Liver (tissue), 9 donors: ENCODE results near the gene UPK1A. TPM values are rescaled to one million over a fixed set of nuclear protein-coding genes. Genes with fewer than 3 reads are reported as not detected.

ENCODE experiments used
- DNase-seq: peaks from one replicate; pipeline ENCODE4 v3.0.0-alpha.2; 2017; ENCODE audit warnings: low spot score
- H3K27ac ChIP-seq, 2 donors: one replicate each; pipeline ENCODE4 v1.7.0; 2013; ENCODE audit warnings: inconsistent platforms in 2 of 2, low read length in 2 of 2, control low read depth in 1 of 2, low read depth in 1 of 2, mild to moderate bottlenecking in 1 of 2
- H3K27me3 ChIP-seq, 4 donors: one replicate each; pipeline versions ENCODE4 v1.6.1 to v1.7.0; 2013; ENCODE audit warnings: low read length in 3 of 4, inconsistent platforms in 1 of 4, mild to moderate bottlenecking in 1 of 4, moderate library complexity in 1 of 4; ENCODE audit not compliant: control insufficient read depth in 4 of 4, insufficient read depth in 4 of 4
- H3K36me3 ChIP-seq, 4 donors: one replicate each; pipeline versions ENCODE4 v1.6.1 to v1.7.0; 2013; ENCODE audit warnings: low read length in 3 of 4, mild to moderate bottlenecking in 3 of 4, low read depth in 1 of 4, moderate library complexity in 1 of 4; ENCODE audit not compliant: control insufficient read depth in 4 of 4, insufficient read depth in 3 of 4
- H3K4me1 ChIP-seq, 4 donors: one replicate each; pipeline versions ENCODE4 v1.6.1 to v1.7.0; 2013; ENCODE audit warnings: low read length in 3 of 4, mild to moderate bottlenecking in 3 of 4, moderate library complexity in 1 of 4; ENCODE audit not compliant: control insufficient read depth in 4 of 4, insufficient read depth in 4 of 4
- H3K4me3 ChIP-seq, 3 donors: one replicate each; pipeline versions ENCODE4 v1.6.1 to v1.7.0; 2013; ENCODE audit warnings: low read length in 3 of 3, control low read depth in 1 of 3, low read depth in 1 of 3, mild to moderate bottlenecking in 1 of 3
- H3K9ac ChIP-seq, 2 donors: one replicate each; pipeline ENCODE4 v1.7.0; 2013; ENCODE audit warnings: low read length in 2 of 2, mild to moderate bottlenecking in 2 of 2, moderate library complexity in 2 of 2, control low read depth in 1 of 2, low read depth in 1 of 2
- H3K9me3 ChIP-seq, 4 donors: one replicate each; pipeline versions ENCODE4 v1.6.1 to v1.7.0; 2013; ENCODE audit warnings: low read length in 3 of 4; ENCODE audit not compliant: control insufficient read depth in 4 of 4
- CTCF ChIP-seq: fragments of 150-350 bp; IDR thresholded peaks from 2 replicates; pipeline ENCODE4 v1.5.1; 2017; ENCODE audit warnings: improper control_type of control experiment, low read depth, low read length; ENCODE audit not compliant: missing input control
- EGR1 ChIP-seq, 2 donors: IDR thresholded peaks; 2 replicates each; pipeline ENCODE4 v1.6.1; 2016 to 2018; ENCODE audit warnings: antibody characterized with exemption in 2 of 2, low read depth in 2 of 2
- FOXA1 ChIP-seq: IDR thresholded peaks from 2 replicates; pipeline ENCODE4 v1.6.1; 2016; ENCODE audit warnings: antibody characterized with exemption
- FOXA2 ChIP-seq: IDR thresholded peaks from 2 replicates; pipeline ENCODE4 v1.6.1; 2016; ENCODE audit warnings: antibody characterized with exemption
- GABPA ChIP-seq, 2 donors: IDR thresholded peaks in 1 of 2; conservative IDR thresholded peaks in 1 of 2; 2 replicates each; pipeline ENCODE4 v1.6.1; 2016; ENCODE audit warnings: antibody characterized with exemption in 2 of 2, mild to moderate bottlenecking in 1 of 2, moderate library complexity in 1 of 2
- HNF4A ChIP-seq, 2 donors: conservative IDR thresholded peaks; 2 replicates each; pipeline ENCODE4 v1.6.1; 2016; ENCODE audit warnings: antibody characterized with exemption in 2 of 2, mild to moderate bottlenecking in 2 of 2
- HNF4G ChIP-seq: IDR thresholded peaks from 2 replicates; pipeline ENCODE4 v1.6.1; 2016; ENCODE audit warnings: antibody characterized with exemption
- JUND ChIP-seq, 2 donors: IDR thresholded peaks; 2 replicates each; pipeline ENCODE4 v1.6.1; 2016; ENCODE audit warnings: antibody characterized with exemption in 2 of 2
- MAX ChIP-seq: IDR thresholded peaks from 2 replicates; pipeline ENCODE4 v1.6.1; 2016; ENCODE audit warnings: antibody characterized with exemption
- NR2F2 ChIP-seq: IDR thresholded peaks from 2 replicates; pipeline ENCODE4 v1.6.1; 2016; ENCODE audit warnings: antibody characterized with exemption
- RAD21 ChIP-seq, 2 donors: IDR thresholded peaks; 2 replicates each; pipeline ENCODE4 v1.6.1; 2016; ENCODE audit warnings: antibody characterized with exemption in 2 of 2, mild to moderate bottlenecking in 2 of 2
- RXRA ChIP-seq, 2 donors: IDR thresholded peaks; 2 replicates each; pipeline ENCODE4 v1.6.1; 2017 to 2018; ENCODE audit warnings: antibody characterized with exemption in 2 of 2, mild to moderate bottlenecking in 1 of 2
- SP1 ChIP-seq: IDR thresholded peaks from 2 replicates; pipeline ENCODE4 v1.6.1; 2018; ENCODE audit warnings: antibody characterized with exemption, mild to moderate bottlenecking
- TAF1 ChIP-seq: conservative IDR thresholded peaks from 2 replicates; pipeline ENCODE4 v1.6.1; 2016; ENCODE audit warnings: antibody characterized with exemption, mild to moderate bottlenecking
- YY1 ChIP-seq: IDR thresholded peaks from 2 replicates; pipeline ENCODE4 v1.6.1; 2016; ENCODE audit warnings: antibody characterized with exemption, mild to moderate bottlenecking
- ZBTB33 ChIP-seq: IDR thresholded peaks from 2 replicates; pipeline ENCODE4 v1.6.1; 2016; ENCODE audit warnings: antibody characterized with exemption
- WGBS: extraction: QIAGEN DNeasy Blood & Tissue Kit; methylation state at CpG from one replicate; pipeline ENCODE4 v1.1.7; 2013; 5-methylcytosine and 5-hydroxymethylcytosine counted together
- polyA plus RNA-seq, 2 donors: library from polyadenylated mRNA; stranded (reverse) in 1 of 2; unstranded in 1 of 2; fragments of 200-250 nt in 1 of 2; fragments of >200 nt in 1 of 2; fragmentation: Nextera tagmentation in 1 of 2; extraction: Ambion mirVana in 1 of 2; gene quantifications; one replicate each; pipeline versions ENCODE4 v1.2.1 to v1.2.3, GENCODE V29; 2013 to 2015
- total RNA-seq, 2 donors: library from RNA; depleted of rRNA; stranded (reverse); fragments of >200 nt; gene quantifications; one replicate each; pipeline ENCODE4 v1.2.3, GENCODE V29; 2014
- TF ChIP-seq, protein P1 (sequence below): IDR thresholded peaks from 2 replicates; pipeline ENCODE4 v1.6.1; 2016; ENCODE audit warnings: antibody characterized with exemption
- TF ChIP-seq, protein P2 (sequence below): IDR thresholded peaks from 2 replicates; pipeline ENCODE4 v1.6.1; 2016; ENCODE audit warnings: antibody characterized with exemption, mild to moderate bottlenecking
- donor health status: healthy.
- donor health status: healthy.
- donor health status: healthy.
- donor health status: healthy.
- donor health status: healthy.

The UPK1A gene
- total and polyA plus RNA-seq, 4 donors: 0.10 to 0.56 TPM; not detected in 2

DNA sequence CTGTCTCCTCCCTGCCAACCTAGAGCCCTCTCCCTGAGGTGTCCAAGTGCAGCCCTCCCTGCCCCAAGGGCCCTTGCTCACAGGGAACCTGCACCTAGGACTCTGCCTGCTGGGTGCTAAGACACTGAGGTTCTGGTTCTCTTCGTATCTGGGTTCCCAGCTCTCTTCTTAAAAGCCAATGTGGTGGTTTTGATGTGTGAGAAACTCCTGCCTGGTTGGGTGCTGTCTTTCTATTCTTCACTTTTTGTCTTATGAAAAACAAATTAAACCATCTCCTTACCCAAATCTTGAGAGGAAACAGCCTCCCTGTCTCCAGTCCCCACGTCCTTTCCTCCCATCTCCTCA lies 47.2 kb downstream of the UPK1A start:
- no peak for TF ChIP-seq FOXA1
- Histone ChIP-seq H3K27me3 (no peaks in the 10 kb centered on the region), H3K9me3 (no peaks in the 10 kb centered on the region), H3K27ac (no peak overlapping the region), H3K9ac (no peak overlapping the region), H3K36me3 (no peaks in the 10 kb centered on the region), H3K4me1 (peaks cover 5 to 16% (median 8%) of the 10 kb centered on the region in 4 donors), H3K4me3 (no peak overlapping the region)
- 78% methylated on average over 2 of the region's 2 CpGs for WGBS
- no peak for DNase-seq

DNA sequence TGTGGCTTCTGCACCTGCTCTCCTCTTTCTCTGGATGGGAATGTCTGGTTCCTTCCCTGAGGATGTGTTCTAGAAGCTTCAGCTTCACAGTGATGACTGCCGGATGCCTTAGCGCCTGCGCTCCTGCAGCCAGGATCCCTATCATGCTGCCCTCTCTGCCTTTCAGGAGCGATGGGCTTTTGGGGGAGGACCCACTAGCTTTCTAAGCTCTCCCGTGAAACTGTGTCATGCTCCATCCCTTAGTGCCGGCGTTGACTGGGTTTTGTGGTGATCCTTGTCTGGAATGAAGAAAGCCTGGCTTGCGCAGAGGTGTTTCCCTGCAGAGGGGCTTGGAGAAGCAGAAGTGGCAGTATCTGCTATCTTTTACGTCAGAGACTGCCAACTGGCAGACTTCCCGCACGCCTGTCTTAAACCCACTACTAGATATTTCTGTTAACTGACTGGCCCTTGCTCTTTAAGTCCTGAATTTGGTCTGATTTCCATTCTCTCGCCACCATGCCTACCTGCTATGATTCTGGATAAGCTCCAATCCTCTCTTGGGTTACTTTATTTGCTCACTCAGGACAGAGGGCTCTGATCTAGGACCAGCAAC lies 47.7 kb downstream of the UPK1A start:
- no peaks in the 10 kb centered on the region for H3K36me3 ChIP-seq
- no peaks in the 10 kb centered on the region for H3K27me3 ChIP-seq
- no peaks in the 10 kb centered on the region for H3K9me3 ChIP-seq
- WGBS: 85% methylated on average over 12 of the region's 12 CpGs
- TF ChIP-seq EGR1 (IDR thresholded peaks at IDR 0.05; ENCODE audit: low read depth in 2 of 2) (no peak), FOXA1 (no peak), RAD21 (IDR thresholded peaks at IDR 0.05) (no peak), HNF4A (conservative IDR thresholded peaks at IDR 0.05) (no peak), TAF1 (no peak), HNF4G (no peak), JUND (IDR thresholded peaks at IDR 0.05) (no peak), FOXA2 (no peak), ZBTB33 (no peak), YY1 (no peak)
- TF ChIP-seq, protein P1, sequence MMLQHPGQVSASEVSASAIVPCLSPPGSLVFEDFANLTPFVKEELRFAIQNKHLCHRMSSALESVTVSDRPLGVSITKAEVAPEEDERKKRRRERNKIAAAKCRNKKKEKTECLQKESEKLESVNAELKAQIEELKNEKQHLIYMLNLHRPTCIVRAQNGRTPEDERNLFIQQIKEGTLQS: no peak
- H3K27ac ChIP-seq: no peak overlapping the region
- no peak overlapping the region for H3K4me3 ChIP-seq
- H3K9ac ChIP-seq: no peak overlapping the region
- no peak for DNase-seq
- peaks cover 5 to 21% (median 13%) of the 10 kb centered on the region in 4 donors for H3K4me1 ChIP-seq

GRCh38 chr19:35714601-35715354 lies 48.5 kb downstream of the UPK1A start:
- Histone ChIP-seq H3K9ac (no peak overlapping the region), H3K27me3 (no peaks in the 10 kb centered on the region), H3K4me3 (no peak overlapping the region), H3K27ac (no peak overlapping the region), H3K9me3 (no peaks in the 10 kb centered on the region), H3K4me1 (peaks cover 9 to 29% (median 20%) of the 10 kb centered on the region in 4 donors), H3K36me3 (no peaks in the 10 kb centered on the region)
- 81% methylated on average over 14 of the region's 14 CpGs for WGBS
- DNase-seq: no peak
- TF ChIP-seq SP1: no peak
- TF ChIP-seq GABPA (IDR thresholded peaks at IDR 0.05 in 1 of 2, conservative IDR thresholded peaks at IDR 0.05 in 1 of 2): no peak
- TF ChIP-seq MAX: no peak
- no peak for TF ChIP-seq FOXA1
- TF ChIP-seq, protein P1: no peak
- no peak for TF ChIP-seq HNF4A (conservative IDR thresholded peaks at IDR 0.05)
- TF ChIP-seq TAF1: no peak
- TF ChIP-seq RXRA (IDR thresholded peaks at IDR 0.05): no peak
- TF ChIP-seq YY1: no peak
- TF ChIP-seq EGR1 (IDR thresholded peaks at IDR 0.05; ENCODE audit: low read depth in 2 of 2): no peak
- no peak for TF ChIP-seq JUND (IDR thresholded peaks at IDR 0.05)
- TF ChIP-seq RAD21 (IDR thresholded peaks at IDR 0.05): no peak
- TF ChIP-seq FOXA2: no peak
- TF ChIP-seq CTCF: no peak
- no peak for TF ChIP-seq HNF4G
- TF ChIP-seq NR2F2: no peak
- TF ChIP-seq, protein P2, sequence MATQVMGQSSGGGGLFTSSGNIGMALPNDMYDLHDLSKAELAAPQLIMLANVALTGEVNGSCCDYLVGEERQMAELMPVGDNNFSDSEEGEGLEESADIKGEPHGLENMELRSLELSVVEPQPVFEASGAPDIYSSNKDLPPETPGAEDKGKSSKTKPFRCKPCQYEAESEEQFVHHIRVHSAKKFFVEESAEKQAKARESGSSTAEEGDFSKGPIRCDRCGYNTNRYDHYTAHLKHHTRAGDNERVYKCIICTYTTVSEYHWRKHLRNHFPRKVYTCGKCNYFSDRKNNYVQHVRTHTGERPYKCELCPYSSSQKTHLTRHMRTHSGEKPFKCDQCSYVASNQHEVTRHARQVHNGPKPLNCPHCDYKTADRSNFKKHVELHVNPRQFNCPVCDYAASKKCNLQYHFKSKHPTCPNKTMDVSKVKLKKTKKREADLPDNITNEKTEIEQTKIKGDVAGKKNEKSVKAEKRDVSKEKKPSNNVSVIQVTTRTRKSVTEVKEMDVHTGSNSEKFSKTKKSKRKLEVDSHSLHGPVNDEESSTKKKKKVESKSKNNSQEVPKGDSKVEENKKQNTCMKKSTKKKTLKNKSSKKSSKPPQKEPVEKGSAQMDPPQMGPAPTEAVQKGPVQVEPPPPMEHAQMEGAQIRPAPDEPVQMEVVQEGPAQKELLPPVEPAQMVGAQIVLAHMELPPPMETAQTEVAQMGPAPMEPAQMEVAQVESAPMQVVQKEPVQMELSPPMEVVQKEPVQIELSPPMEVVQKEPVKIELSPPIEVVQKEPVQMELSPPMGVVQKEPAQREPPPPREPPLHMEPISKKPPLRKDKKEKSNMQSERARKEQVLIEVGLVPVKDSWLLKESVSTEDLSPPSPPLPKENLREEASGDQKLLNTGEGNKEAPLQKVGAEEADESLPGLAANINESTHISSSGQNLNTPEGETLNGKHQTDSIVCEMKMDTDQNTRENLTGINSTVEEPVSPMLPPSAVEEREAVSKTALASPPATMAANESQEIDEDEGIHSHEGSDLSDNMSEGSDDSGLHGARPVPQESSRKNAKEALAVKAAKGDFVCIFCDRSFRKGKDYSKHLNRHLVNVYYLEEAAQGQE: no peak
